Measurements from ENCODE around the gene CDC42SE2.
A peak's percentile ranks its signal among the peaks of the same experiment; 100 is the strongest.

The CDC42SE2 gene

GRCh38 chr5:131316026-131316425, 52.2 kb downstream of the CDC42SE2 start:
- DNase-seq (ENCODE audit: low read depth) = no peak
- H3K4me3 ChIP-seq (ENCODE audit: low read depth, low read length) = no peak overlapping the region
- no peak for TF ChIP-seq CTCF (conservative IDR thresholded peaks at IDR 0.05; ENCODE audit: low read depth, low read length)

- no peak for TF ChIP-seq CTCF (conservative IDR thresholded peaks at IDR 0.05; ENCODE audit: low read depth, low read length)
- no peak for DNase-seq (ENCODE audit: low read depth)
- H3K4me3 ChIP-seq (ENCODE audit: low read depth, low read length) = no peak overlapping the region
These were observed 53.0 kb downstream of the CDC42SE2 start for GRCh38 chr5:131316822-131317221.

GRCh38 chr5:131318455-131318854, 54.6 kb downstream of the CDC42SE2 start:
- no peak for DNase-seq (ENCODE audit: low read depth)
- no peak for TF ChIP-seq CTCF (conservative IDR thresholded peaks at IDR 0.05; ENCODE audit: low read depth, low read length)
- no peak overlapping the region for H3K4me3 ChIP-seq (ENCODE audit: low read depth, low read length)

- TF ChIP-seq CTCF (conservative IDR thresholded peaks at IDR 0.05; ENCODE audit: low read depth, low read length) = no peak
- no peak overlapping the region for H3K4me3 ChIP-seq (ENCODE audit: low read depth, low read length)
- DNase-seq (ENCODE audit: low read depth) = no peak
These were observed 57.2 kb downstream of the CDC42SE2 start for GRCh38 chr5:131321066-131321465.

- no peak for DNase-seq (ENCODE audit: low read depth)
- no peak overlapping the region for H3K4me3 ChIP-seq (ENCODE audit: low read depth, low read length)
- TF ChIP-seq CTCF (conservative IDR thresholded peaks at IDR 0.05; ENCODE audit: low read depth, low read length) = no peak
These were observed 59.1 kb downstream of the CDC42SE2 start for GRCh38 chr5:131322926-131323325.

GRCh38 chr5:131323378-131323777, 59.5 kb downstream of the CDC42SE2 start:
- DNase-seq (ENCODE audit: low read depth) = no peak
- no peak for TF ChIP-seq CTCF (conservative IDR thresholded peaks at IDR 0.05; ENCODE audit: low read depth, low read length)
- no peak overlapping the region for H3K4me3 ChIP-seq (ENCODE audit: low read depth, low read length)

- no peak overlapping the region for H3K4me3 ChIP-seq (ENCODE audit: low read depth, low read length)
- peak; percentile 16 for DNase-seq (ENCODE audit: low read depth)
- no peak for TF ChIP-seq CTCF (conservative IDR thresholded peaks at IDR 0.05; ENCODE audit: low read depth, low read length)
These were observed 60.5 kb downstream of the CDC42SE2 start for GRCh38 chr5:131324303-131324702.

Data from choroid plexus epithelial cell (primary cell).